B cell (primary cell): Measurements from ENCODE around the gene DENND4C. TPM values are rescaled to one million over a fixed set of nuclear protein-coding genes. Genes with fewer than 3 reads are reported as not detected.
A peak's percentile ranks its signal among the peaks of the same experiment; 100 is the strongest.

Experiments
- ATAC-seq: fragments of 200-7000 bp; cut with Tn5 transposase; one replicate; pipeline ENCODE4 v1.10.0; 2021; ENCODE audit warnings: low read depth, mild to moderate bottlenecking, moderate number of reproducible peaks, moderate library complexity
- CTCF ChIA-PET: fragments of 350-600 bp; sonication (Branson Sonifier 250); formaldehyde crosslinking; loops from one replicate; lab custom pipeline; 2021; ENCODE audit warnings: antibody characterized with exemption, inconsistent platforms; lab: Charles Lee
- POLR2A ChIA-PET: fragments of 350-600 bp; sonication (Branson Sonifier 250); formaldehyde crosslinking; loops from one replicate; lab custom pipeline; 2021; ENCODE audit warnings: antibody characterized with exemption; lab: Charles Lee
- DNase-seq: peaks from one replicate; pipeline ENCODE4 v3.0.0; 2013
- H2AFZ ChIP-seq: 2 replicates; pipeline ENCODE4 v1.6.1; 2012; ENCODE audit warnings: mild to moderate bottlenecking, low read depth, low read length; ENCODE audit not compliant: insufficient read depth, poor library complexity, severe bottlenecking
- H3K27ac ChIP-seq, 2 donors: 1 replicate in 1 of 2; 2 replicates in 1 of 2; pipeline ENCODE4 v1.5.1; 2012 to 2013; ENCODE audit warnings: low read length in 2 of 2, mild to moderate bottlenecking in 2 of 2, moderate library complexity in 1 of 2
- H3K27me3 ChIP-seq, 4 experiments: fragments of 200-600 bp in 1 of 4; sonication (generic) in 1 of 4; replicated peaks in 1 of 4; 1 replicate in 2 of 4; 2 replicates in 2 of 4; pipeline versions ENCODE4 v1.6.1 to v1.7.0; 2013 to 2016; ENCODE audit warnings: low read length in 3 of 4, mild to moderate bottlenecking in 2 of 4, mixed read lengths in 1 of 4, moderate library complexity in 1 of 4; ENCODE audit not compliant: insufficient read depth in 4 of 4, control insufficient read depth in 3 of 4; ENCODE audit errors: control extremely low read depth in 1 of 4
- H3K36me3 ChIP-seq, 2 experiments: replicated peaks in 1 of 2; 1 replicate in 1 of 2; 2 replicates in 1 of 2; pipeline versions ENCODE4 v1.6.1 to v1.7.1; 2013; ENCODE audit warnings: low read length in 1 of 2; ENCODE audit not compliant: insufficient read depth in 2 of 2, control insufficient read depth in 1 of 2; ENCODE audit errors: control extremely low read depth in 1 of 2, extremely low read depth in 1 of 2
- H3K4me1 ChIP-seq, 2 donors: fragments of 200-600 bp in 1 of 2; sonication (generic) in 1 of 2; 1 replicate in 1 of 2; 2 replicates in 1 of 2; pipeline versions ENCODE4 v1.5.1 to v1.6.1; 2013 to 2017; ENCODE audit warnings: low read length in 2 of 2; ENCODE audit not compliant: control insufficient read depth in 2 of 2, insufficient read depth in 2 of 2
- H3K4me2 ChIP-seq: replicated peaks from 2 replicates; pipeline ENCODE3; 2012; ENCODE audit warnings: mild to moderate bottlenecking, low read depth, low read length; ENCODE audit not compliant: poor library complexity, severe bottlenecking
- H3K4me3 ChIP-seq, 5 experiments: fragments of 200-600 bp in 1 of 5; sonication (generic) in 1 of 5; 1 replicate in 3 of 5; 2 replicates in 2 of 5; pipeline versions ENCODE4 v1.5.1 to v1.7.0; 2011 to 2016; ENCODE audit warnings: low read length in 4 of 5, mild to moderate bottlenecking in 4 of 5, low read depth in 2 of 5, control low read depth in 1 of 5, moderate library complexity in 1 of 5; ENCODE audit not compliant: insufficient read depth in 1 of 5; ENCODE audit errors: control extremely low read depth in 1 of 5, extremely low read depth in 1 of 5
- H3K79me2 ChIP-seq: fragments of 200-600 bp; sonication (generic); one replicate; pipeline ENCODE4 v1.6.0; 2016; ENCODE audit warnings: low read length; ENCODE audit not compliant: control insufficient read depth, insufficient read depth
- H3K9ac ChIP-seq: fragments of 200-600 bp; sonication (generic); 2 replicates; pipeline ENCODE4 v1.6.1; 2017; ENCODE audit warnings: mild to moderate bottlenecking, low read length, moderate library complexity
- H3K9me3 ChIP-seq, 3 donors: one replicate each; pipeline versions ENCODE4 v1.6.1 to v1.7.1; 2013; ENCODE audit warnings: low read length in 2 of 3; ENCODE audit not compliant: control insufficient read depth in 2 of 3, insufficient read depth in 1 of 3; ENCODE audit errors: control extremely low read depth in 1 of 3
- H4K20me1 ChIP-seq: 2 replicates; pipeline ENCODE4 v1.6.0; 2012; ENCODE audit warnings: mild to moderate bottlenecking, low read length; ENCODE audit not compliant: insufficient read depth, control insufficient read depth, poor library complexity, severe bottlenecking
- H3K27ac Mint-ChIP-seq: one replicate; pipeline ENCODE4 v1.8.0; 2021; ENCODE audit warnings: mixed read lengths
- H3K27me3 Mint-ChIP-seq: one replicate; pipeline ENCODE4 v1.8.0; 2021; ENCODE audit warnings: mixed read lengths
- H3K4me1 Mint-ChIP-seq: one replicate; pipeline ENCODE4 v1.8.0; 2021; ENCODE audit warnings: mixed read lengths
- H3K4me3 Mint-ChIP-seq: one replicate; pipeline ENCODE4 v1.8.0; 2021; ENCODE audit warnings: mixed read lengths
- H3K9me3 Mint-ChIP-seq: one replicate; pipeline ENCODE4 v1.8.0; 2022; ENCODE audit warnings: mixed read lengths; ENCODE audit not compliant: insufficient read depth
- EZH2 ChIP-seq: IDR thresholded peaks from 2 replicates; pipeline ENCODE4 v1.6.1; 2012; ENCODE audit warnings: borderline replicate concordance, low read depth, mild to moderate bottlenecking, moderate library complexity, low read length; ENCODE audit not compliant: insufficient read depth, poor library complexity, severe bottlenecking
- WGBS: methylation state at CpG from one replicate; pipeline ENCODE4 v1.1.5; 2013; ENCODE audit warnings: missing lambda C conversion rate; ENCODE audit not compliant: insufficient coverage; 5-methylcytosine and 5-hydroxymethylcytosine counted together
- intact Hi-C: fragments of 100-400 bp; cut with micrococcal nuclease; formaldehyde crosslinking; loops from one replicate; pipeline ENCODE4 v1.10.0; 2022
- polyA plus RNA-seq: library from polyadenylated mRNA; depleted of rRNA; stranded (reverse); fragments of >200 nt; gene quantifications from 2 replicates; pipeline ENCODE4 v1.2.3, GENCODE V29; 2012
- total RNA-seq, 2 donors: library from RNA; stranded (reverse); fragments of 120-200 nt in 1 of 2; gene quantifications; 1 replicate in 1 of 2; 2 replicates in 1 of 2; pipeline versions ENCODE4 v1.2.3 to v1.2.4, GENCODE V29; 2013 to 2022
- TF ChIP-seq, protein P1 (sequence below): fragments of 200-600 bp; IDR thresholded peaks from one replicate; pipeline ENCODE4 v1.8.0; 2022; ENCODE audit warnings: antibody characterized with exemption, mild to moderate bottlenecking

The DENND4C gene
- total and polyA plus RNA-seq, 2 donors (not counting 1 experiment from before 2014, with no cell fraction given), result 9.9 to 52.4 TPM

DNA sequence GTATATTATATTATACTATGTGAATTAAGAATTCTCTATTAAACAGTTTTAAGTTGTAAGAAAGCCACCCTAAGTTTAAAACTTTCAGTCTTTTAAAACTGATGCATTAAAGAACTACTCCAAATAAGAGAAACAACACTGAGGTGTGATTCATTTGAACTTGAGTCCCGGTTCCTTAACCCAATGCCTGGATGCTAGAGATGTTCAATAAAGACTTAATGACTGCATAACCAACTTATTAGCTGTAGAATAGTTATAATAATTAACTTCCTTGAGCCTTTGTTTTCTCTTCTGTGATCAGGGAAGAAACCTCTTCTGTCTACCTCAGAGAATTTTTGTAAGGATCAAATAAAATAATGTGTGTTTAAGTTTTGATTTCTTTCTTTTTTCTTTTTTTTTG is 45.3 kb upstream of the DENND4C start:
- Mint-ChIP-seq H3K27ac (peak overlapping the region; percentile 41), H3K27me3 (no peaks in the 10 kb centered on the region), H3K4me1 (peaks cover 12% of the 10 kb centered on the region), H3K9me3 (no peaks in the 10 kb centered on the region), H3K4me3 (no peak overlapping the region)
- Histone ChIP-seq H3K36me3 (no peaks in the 10 kb centered on the region), H3K4me2 (no peak overlapping the region), H3K27ac (no peak overlapping the region), H3K4me1 (peaks cover 3 to 9% of the 10 kb centered on the region in 2 donors), H2AFZ (no peak overlapping the region), H3K9me3 (no peaks in the 10 kb centered on the region), H4K20me1 (no peaks in the 10 kb centered on the region), H3K4me3 (no peak overlapping the region), H3K9ac (no peak overlapping the region), H3K79me2 (no peaks in the 10 kb centered on the region), H3K27me3 (no peaks in the 10 kb centered on the region)
- ATAC-seq (no peak), DNase-seq (no peak)
- ChIA-PET POLR2A (interaction anchor here (1.4 kb wide), 1 partner anchor 45 kb away, joined by 5 read pairs; the partner anchor contains the start of gene DENND4C), CTCF (interaction anchor here (2.3 kb wide), 1 partner anchor 11 kb away, joined by 20 read pairs; no protein-coding TSS in a partner anchor)
- intact Hi-C loops, result loop anchor here (2.0 kb wide), 1 partner anchor 48 kb away; no protein-coding TSS in a partner anchor
- TF ChIP-seq EZH2, result no peak
- TF ChIP-seq, protein P1, sequence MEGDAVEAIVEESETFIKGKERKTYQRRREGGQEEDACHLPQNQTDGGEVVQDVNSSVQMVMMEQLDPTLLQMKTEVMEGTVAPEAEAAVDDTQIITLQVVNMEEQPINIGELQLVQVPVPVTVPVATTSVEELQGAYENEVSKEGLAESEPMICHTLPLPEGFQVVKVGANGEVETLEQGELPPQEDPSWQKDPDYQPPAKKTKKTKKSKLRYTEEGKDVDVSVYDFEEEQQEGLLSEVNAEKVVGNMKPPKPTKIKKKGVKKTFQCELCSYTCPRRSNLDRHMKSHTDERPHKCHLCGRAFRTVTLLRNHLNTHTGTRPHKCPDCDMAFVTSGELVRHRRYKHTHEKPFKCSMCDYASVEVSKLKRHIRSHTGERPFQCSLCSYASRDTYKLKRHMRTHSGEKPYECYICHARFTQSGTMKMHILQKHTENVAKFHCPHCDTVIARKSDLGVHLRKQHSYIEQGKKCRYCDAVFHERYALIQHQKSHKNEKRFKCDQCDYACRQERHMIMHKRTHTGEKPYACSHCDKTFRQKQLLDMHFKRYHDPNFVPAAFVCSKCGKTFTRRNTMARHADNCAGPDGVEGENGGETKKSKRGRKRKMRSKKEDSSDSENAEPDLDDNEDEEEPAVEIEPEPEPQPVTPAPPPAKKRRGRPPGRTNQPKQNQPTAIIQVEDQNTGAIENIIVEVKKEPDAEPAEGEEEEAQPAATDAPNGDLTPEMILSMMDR, result no peak
- WGBS, result no CpG with 5 or more reads among the region's 1 CpG

DNA sequence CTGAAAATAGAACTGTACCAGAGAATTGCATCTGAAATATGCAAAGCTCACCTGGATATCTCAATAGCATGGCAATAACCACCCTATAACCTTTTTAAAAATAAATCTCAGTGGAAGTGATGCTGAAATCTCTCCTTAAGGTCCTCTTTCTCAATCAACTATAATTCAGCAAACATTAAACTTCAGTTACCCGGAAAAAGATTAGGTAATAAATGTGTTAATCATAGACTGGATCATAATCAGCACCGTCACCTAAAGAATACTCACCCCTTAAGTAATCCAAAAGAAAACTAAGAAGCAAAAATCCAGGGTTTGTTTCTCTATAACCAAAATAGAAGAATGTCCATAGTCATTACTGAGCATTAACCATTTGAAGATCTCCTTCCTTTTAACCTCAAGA is 44.3 kb upstream of the DENND4C start:
- Mint-ChIP-seq H3K27me3 (no peaks in the 10 kb centered on the region), H3K4me3 (no peak overlapping the region), H3K27ac (no peak overlapping the region), H3K4me1 (peaks cover 12% of the 10 kb centered on the region), H3K9me3 (no peaks in the 10 kb centered on the region)
- no peak overlapping the region for H3K9ac ChIP-seq
- CTCF ChIA-PET, result interaction anchor here (2.0 kb wide), 1 partner anchor 12 kb away, joined by 10 read pairs; no protein-coding TSS in a partner anchor
- TF ChIP-seq, protein P1, result no peak
- no peak for TF ChIP-seq EZH2
- intact Hi-C loops, result no loop called here
- no peak overlapping the region for H3K4me2 ChIP-seq
- POLR2A ChIA-PET, result no interaction called here
- H4K20me1 ChIP-seq, result no peaks in the 10 kb centered on the region
- H3K36me3 ChIP-seq, result no peaks in the 10 kb centered on the region
- no peak overlapping the region for H3K4me3 ChIP-seq
- no peak overlapping the region for H2AFZ ChIP-seq
- H3K79me2 ChIP-seq, result no peaks in the 10 kb centered on the region
- H3K4me1 ChIP-seq, result peaks cover 3 to 9% of the 10 kb centered on the region in 2 donors
- H3K27ac ChIP-seq, result no peak overlapping the region
- no peaks in the 10 kb centered on the region for H3K9me3 ChIP-seq
- DNase-seq (no peak), ATAC-seq (no peak)
- WGBS, result no CpG with 5 or more reads among the region's 2 CpGs
- no peaks in the 10 kb centered on the region for H3K27me3 ChIP-seq
